Astrocyte of the hippocampus (primary cell): ENCODE data around the gene APEH.

Experiments used
- DNase-seq: peaks from one replicate; pipeline ENCODE4 v3.0.0; 2011; ENCODE audit warnings: low read depth, low spot score

APEH gene

DNA sequence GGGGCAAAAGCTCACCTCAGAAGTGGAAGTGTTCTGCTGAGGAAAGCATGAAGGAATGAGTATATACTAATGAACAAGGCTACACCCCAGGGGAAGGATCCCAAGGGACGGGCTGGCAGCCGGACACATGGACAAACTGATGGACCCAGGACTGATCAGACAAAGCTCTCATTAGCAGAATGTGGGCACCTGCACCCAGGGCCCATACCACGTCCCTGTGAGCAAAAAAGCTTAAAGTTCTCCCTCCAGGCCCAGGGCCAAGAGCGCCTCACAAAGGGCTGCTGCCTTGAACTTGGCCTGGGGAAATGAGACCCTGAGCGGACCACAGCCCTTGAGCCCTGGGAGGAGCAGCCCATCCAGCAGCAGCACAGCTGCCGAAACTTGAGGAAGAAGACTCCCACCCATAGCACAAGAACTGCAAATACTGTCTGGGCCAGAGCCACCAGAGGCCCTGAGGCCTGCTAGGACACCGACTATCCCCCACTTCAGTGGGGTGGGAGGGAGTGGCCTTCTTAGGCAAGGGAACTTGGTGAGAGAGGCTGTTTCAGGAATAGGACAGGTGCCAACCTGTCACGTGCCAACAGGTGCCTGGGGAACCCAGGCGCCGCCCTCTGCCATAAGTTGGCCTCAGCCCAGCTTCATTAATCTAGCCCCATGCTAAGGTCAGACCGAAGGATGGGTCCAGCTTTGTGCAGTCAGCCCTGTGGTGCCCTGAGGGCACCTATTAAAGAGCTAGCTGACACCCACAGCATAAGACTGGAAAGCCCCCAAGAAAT, 51.9 kb downstream of the APEH start:
- no peak for DNase-seq

- no peak for DNase-seq
These were observed 53.2 kb downstream of the APEH start for GRCh38 chr3:49727154-49727923.

- no peak for DNase-seq
These were observed 53.8 kb downstream of the APEH start for GRCh38 chr3:49727924-49728361.

GRCh38 chr3:49729966-49730609, 55.9 kb downstream of the APEH start:
- DNase-seq: no peak

GRCh38 chr3:49732597-49732996, 58.4 kb downstream of the APEH start:
- DNase-seq: no peak

- no peak for DNase-seq
These were observed 59.4 kb downstream of the APEH start for GRCh38 chr3:49733551-49733950.
